ENCODE results near the gene KCNIP1. TPM values are rescaled to one million over a fixed set of nuclear protein-coding genes. Genes with fewer than 3 reads are reported as not detected.

Gene KCNIP1
- total RNA-seq, 1 donor from 2014 or later: not detected

- H3K4me3 Mint-ChIP-seq: no peak overlapping the region
- DNase-seq (ENCODE audit: low spot score): no peak
- H3K4me1 Mint-ChIP-seq (ENCODE audit: low read depth): no peaks in the 10 kb centered on the region
- peaks cover 2% of the 10 kb centered on the region for H3K27me3 Mint-ChIP-seq (ENCODE audit: insufficient read depth)
- no peaks in the 10 kb centered on the region for H3K9me3 Mint-ChIP-seq
- H3K27ac Mint-ChIP-seq: no peak overlapping the region
- intact Hi-C loops (cut with micrococcal nuclease): no loop called here
- no peaks in the 10 kb centered on the region for H3K36me3 Mint-ChIP-seq (ENCODE audit: low read depth)
These were observed 197.5 kb downstream of the KCNIP1 start for GRCh38 chr5:170701334-170701733.

- Mint-ChIP-seq H3K36me3 (ENCODE audit: low read depth) (no peaks in the 10 kb centered on the region), H3K4me1 (ENCODE audit: low read depth) (no peaks in the 10 kb centered on the region), H3K4me3 (no peak overlapping the region), H3K27ac (no peak overlapping the region), H3K9me3 (no peaks in the 10 kb centered on the region), H3K27me3 (ENCODE audit: insufficient read depth) (peaks cover 2% of the 10 kb centered on the region)
- DNase-seq (ENCODE audit: low spot score): no peak
- intact Hi-C loops (cut with micrococcal nuclease): no loop called here
These were observed 200.8 kb downstream of the KCNIP1 start for GRCh38 chr5:170704417-170705192.

DNA sequence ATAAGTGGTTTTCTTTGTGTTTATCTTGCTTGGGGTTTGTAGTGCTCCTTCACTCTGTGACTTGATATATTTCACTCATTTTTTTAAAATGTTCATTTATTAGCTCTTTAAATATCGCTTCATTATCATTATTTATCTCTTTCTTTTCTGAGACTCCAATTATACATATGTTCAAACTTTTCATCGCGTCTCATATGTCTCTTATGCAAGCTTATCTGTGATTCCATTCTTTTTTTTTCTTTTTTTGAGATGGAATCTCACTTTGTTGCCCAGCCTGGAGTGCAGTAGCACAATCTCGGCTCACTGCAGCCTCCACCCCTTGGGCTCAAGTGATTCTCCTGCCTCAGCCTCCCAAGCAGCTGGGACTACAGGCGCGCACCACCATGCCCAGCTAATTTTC is 205.8 kb downstream of the KCNIP1 start:
- H3K27me3 Mint-ChIP-seq (ENCODE audit: insufficient read depth): peaks cover 5% of the 10 kb centered on the region
- intact Hi-C loops (cut with micrococcal nuclease): no loop called here
- no peak overlapping the region for H3K27ac Mint-ChIP-seq
- no peak overlapping the region for H3K4me3 Mint-ChIP-seq
- DNase-seq (ENCODE audit: low spot score): no peak
- no peaks in the 10 kb centered on the region for H3K36me3 Mint-ChIP-seq (ENCODE audit: low read depth)
- no peaks in the 10 kb centered on the region for H3K4me1 Mint-ChIP-seq (ENCODE audit: low read depth)
- no peaks in the 10 kb centered on the region for H3K9me3 Mint-ChIP-seq

GRCh38 chr5:170711300-170711699 is 207.5 kb downstream of the KCNIP1 start:
- no peak overlapping the region for H3K4me3 Mint-ChIP-seq
- H3K27me3 Mint-ChIP-seq (ENCODE audit: insufficient read depth): peaks cover 5% of the 10 kb centered on the region
- no peaks in the 10 kb centered on the region for H3K4me1 Mint-ChIP-seq (ENCODE audit: low read depth)
- intact Hi-C loops (cut with micrococcal nuclease): no loop called here
- H3K9me3 Mint-ChIP-seq: no peaks in the 10 kb centered on the region
- no peaks in the 10 kb centered on the region for H3K36me3 Mint-ChIP-seq (ENCODE audit: low read depth)
- no peak overlapping the region for H3K27ac Mint-ChIP-seq
- no peak for DNase-seq (ENCODE audit: low spot score)

DNA sequence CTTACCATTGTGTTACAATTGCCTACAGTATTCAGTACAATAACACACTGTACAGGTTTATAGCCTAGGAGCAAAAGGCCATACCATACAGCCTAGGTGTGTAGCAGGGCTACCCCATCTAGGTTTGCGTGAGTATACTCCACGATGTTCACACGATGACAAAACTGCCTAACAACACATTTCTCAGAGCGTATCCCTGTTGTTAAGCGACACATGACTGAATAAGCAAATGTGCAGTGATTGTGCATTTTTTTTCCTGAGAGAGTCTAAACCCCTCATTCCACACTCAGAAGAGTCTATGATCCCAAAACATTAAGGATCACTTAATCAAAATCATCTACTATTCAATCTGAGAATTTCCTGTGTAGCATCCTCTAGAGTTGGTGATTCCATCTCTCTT is 211.3 kb downstream of the KCNIP1 start:
- DNase-seq (ENCODE audit: low spot score): no peak
- no peak overlapping the region for H3K4me3 Mint-ChIP-seq
- intact Hi-C loops (cut with micrococcal nuclease): no loop called here
- no peaks in the 10 kb centered on the region for H3K36me3 Mint-ChIP-seq (ENCODE audit: low read depth)
- H3K9me3 Mint-ChIP-seq: no peaks in the 10 kb centered on the region
- peaks cover 5% of the 10 kb centered on the region for H3K27me3 Mint-ChIP-seq (ENCODE audit: insufficient read depth)
- no peaks in the 10 kb centered on the region for H3K4me1 Mint-ChIP-seq (ENCODE audit: low read depth)
- H3K27ac Mint-ChIP-seq: no peak overlapping the region

GRCh38 chr5:170716396-170716795 is 212.6 kb downstream of the KCNIP1 start:
- H3K36me3 Mint-ChIP-seq (ENCODE audit: low read depth): no peaks in the 10 kb centered on the region
- no peak overlapping the region for H3K27ac Mint-ChIP-seq

GRCh38 chr5:170719551-170719950 is 215.7 kb downstream of the KCNIP1 start:
- H3K9me3 Mint-ChIP-seq: no peaks in the 10 kb centered on the region
- DNase-seq (ENCODE audit: low spot score): no peak
- no peak overlapping the region for H3K27ac Mint-ChIP-seq
- intact Hi-C loops (cut with micrococcal nuclease): no loop called here
- H3K4me3 Mint-ChIP-seq: no peak overlapping the region
- no peaks in the 10 kb centered on the region for H3K4me1 Mint-ChIP-seq (ENCODE audit: low read depth)
- H3K36me3 Mint-ChIP-seq (ENCODE audit: low read depth): no peaks in the 10 kb centered on the region
- peaks cover 7% of the 10 kb centered on the region for H3K27me3 Mint-ChIP-seq (ENCODE audit: insufficient read depth)

More at GRCh38 chr5:170716396-170716795, 212.6 kb downstream of the KCNIP1 start:
- no peak for DNase-seq (ENCODE audit: low spot score)
- Mint-ChIP-seq H3K4me1 (ENCODE audit: low read depth) (no peaks in the 10 kb centered on the region), H3K27me3 (ENCODE audit: insufficient read depth) (peaks cover 5% of the 10 kb centered on the region), H3K9me3 (no peaks in the 10 kb centered on the region), H3K4me3 (no peak overlapping the region)
- intact Hi-C loops (cut with micrococcal nuclease): no loop called here

- no peak for DNase-seq (ENCODE audit: low spot score)
- Mint-ChIP-seq H3K9me3 (no peaks in the 10 kb centered on the region), H3K36me3 (ENCODE audit: low read depth) (no peaks in the 10 kb centered on the region), H3K27ac (no peak overlapping the region), H3K4me1 (ENCODE audit: low read depth) (no peaks in the 10 kb centered on the region), H3K4me3 (no peak overlapping the region), H3K27me3 (ENCODE audit: insufficient read depth) (peaks cover 11% of the 10 kb centered on the region)
- intact Hi-C loops (cut with micrococcal nuclease): no loop called here
These were observed 216.4 kb downstream of the KCNIP1 start for GRCh38 chr5:170720179-170720578.

DNA sequence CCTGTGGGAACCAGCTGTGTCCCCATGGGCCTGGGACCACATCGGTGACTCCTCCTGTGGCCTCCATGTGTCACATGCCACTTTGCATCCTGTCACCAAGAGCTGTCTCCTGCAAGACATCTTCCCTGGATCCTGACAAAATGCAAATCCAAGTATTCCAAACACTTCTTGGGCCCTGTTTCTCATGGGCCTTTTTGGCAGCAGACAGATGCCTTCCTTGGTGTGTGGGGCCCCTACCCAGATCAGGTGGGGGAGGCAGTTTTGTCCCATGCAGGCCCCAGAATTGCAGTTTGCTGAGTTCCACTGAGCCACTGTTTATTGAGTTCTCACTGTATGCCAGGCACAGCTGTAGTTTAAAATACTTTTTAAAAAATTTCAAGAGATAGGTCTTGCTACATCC is 217.2 kb downstream of the KCNIP1 start:
- no peaks in the 10 kb centered on the region for H3K9me3 Mint-ChIP-seq
- peaks cover 12% of the 10 kb centered on the region for H3K27me3 Mint-ChIP-seq (ENCODE audit: insufficient read depth)
- H3K27ac Mint-ChIP-seq: no peak overlapping the region
- no peak for DNase-seq (ENCODE audit: low spot score)
- H3K36me3 Mint-ChIP-seq (ENCODE audit: low read depth): no peaks in the 10 kb centered on the region
- intact Hi-C loops (cut with micrococcal nuclease): no loop called here
- no peak overlapping the region for H3K4me3 Mint-ChIP-seq
- H3K4me1 Mint-ChIP-seq (ENCODE audit: low read depth): no peaks in the 10 kb centered on the region

GRCh38 chr5:170721681-170722080 is 217.9 kb downstream of the KCNIP1 start:
- H3K4me3 Mint-ChIP-seq: no peak overlapping the region
- H3K9me3 Mint-ChIP-seq: no peaks in the 10 kb centered on the region
- no peak for DNase-seq (ENCODE audit: low spot score)
- no peaks in the 10 kb centered on the region for H3K4me1 Mint-ChIP-seq (ENCODE audit: low read depth)
- no peak overlapping the region for H3K27ac Mint-ChIP-seq
- no peaks in the 10 kb centered on the region for H3K36me3 Mint-ChIP-seq (ENCODE audit: low read depth)
- H3K27me3 Mint-ChIP-seq (ENCODE audit: insufficient read depth): peaks cover 12% of the 10 kb centered on the region
- intact Hi-C loops (cut with micrococcal nuclease): no loop called here

GRCh38 chr5:170722316-170722715 is 218.5 kb downstream of the KCNIP1 start:
- Mint-ChIP-seq H3K4me3 (no peak overlapping the region), H3K36me3 (ENCODE audit: low read depth) (no peaks in the 10 kb centered on the region), H3K27ac (no peak overlapping the region), H3K4me1 (ENCODE audit: low read depth) (no peaks in the 10 kb centered on the region), H3K9me3 (no peaks in the 10 kb centered on the region), H3K27me3 (ENCODE audit: insufficient read depth) (peaks cover 12% of the 10 kb centered on the region)
- no peak for DNase-seq (ENCODE audit: low spot score)
- intact Hi-C loops (cut with micrococcal nuclease): no loop called here

DNA sequence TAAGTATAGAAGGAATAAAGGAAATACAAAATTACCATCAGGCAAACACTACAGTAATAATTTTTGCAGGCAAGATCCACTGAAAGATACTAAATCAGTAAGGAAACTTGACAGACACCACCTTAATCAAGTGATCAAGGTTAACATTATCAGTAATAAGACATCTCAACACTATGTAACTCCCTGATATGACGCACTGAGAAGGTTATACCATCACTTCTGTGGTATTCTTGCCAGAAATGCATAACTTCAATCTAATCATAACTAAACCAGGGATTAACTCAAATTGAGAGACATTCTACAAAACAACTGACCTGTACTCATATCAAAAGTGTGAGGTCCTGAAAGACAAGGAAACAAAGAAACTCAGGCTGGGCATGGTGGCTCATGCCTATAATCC is 227.2 kb downstream of the KCNIP1 start:
- Mint-ChIP-seq H3K36me3 (ENCODE audit: low read depth) (no peaks in the 10 kb centered on the region), H3K27me3 (ENCODE audit: insufficient read depth) (peaks cover 16% of the 10 kb centered on the region), H3K4me1 (ENCODE audit: low read depth) (no peaks in the 10 kb centered on the region), H3K27ac (no peak overlapping the region), H3K9me3 (no peaks in the 10 kb centered on the region), H3K4me3 (no peak overlapping the region)
- DNase-seq (ENCODE audit: low spot score): no peak
- intact Hi-C loops (cut with micrococcal nuclease): no loop called here

- no peaks in the 10 kb centered on the region for H3K4me1 Mint-ChIP-seq (ENCODE audit: low read depth)
- intact Hi-C loops (cut with micrococcal nuclease): no loop called here
These were observed 228.9 kb downstream of the KCNIP1 start for GRCh38 chr5:170732685-170733084.

GRCh38 chr5:170736966-170737365 is 233.1 kb downstream of the KCNIP1 start:
- Mint-ChIP-seq H3K36me3 (ENCODE audit: low read depth) (no peaks in the 10 kb centered on the region), H3K9me3 (no peaks in the 10 kb centered on the region)
- DNase-seq (ENCODE audit: low spot score): no peak

More at GRCh38 chr5:170732685-170733084, 228.9 kb downstream of the KCNIP1 start:
- Mint-ChIP-seq H3K27me3 (ENCODE audit: insufficient read depth) (peaks cover 16% of the 10 kb centered on the region), H3K36me3 (ENCODE audit: low read depth) (no peaks in the 10 kb centered on the region), H3K4me3 (no peak overlapping the region), H3K27ac (no peak overlapping the region), H3K9me3 (no peaks in the 10 kb centered on the region)
- DNase-seq (ENCODE audit: low spot score): no peak

More at GRCh38 chr5:170736966-170737365, 233.1 kb downstream of the KCNIP1 start:
- intact Hi-C loops (cut with micrococcal nuclease): no loop called here
- Mint-ChIP-seq H3K4me3 (no peak overlapping the region), H3K27me3 (ENCODE audit: insufficient read depth) (peaks cover 7% of the 10 kb centered on the region), H3K4me1 (ENCODE audit: low read depth) (no peaks in the 10 kb centered on the region), H3K27ac (no peak overlapping the region)
